ENCODE results near the gene OR1L6.

DNA sequence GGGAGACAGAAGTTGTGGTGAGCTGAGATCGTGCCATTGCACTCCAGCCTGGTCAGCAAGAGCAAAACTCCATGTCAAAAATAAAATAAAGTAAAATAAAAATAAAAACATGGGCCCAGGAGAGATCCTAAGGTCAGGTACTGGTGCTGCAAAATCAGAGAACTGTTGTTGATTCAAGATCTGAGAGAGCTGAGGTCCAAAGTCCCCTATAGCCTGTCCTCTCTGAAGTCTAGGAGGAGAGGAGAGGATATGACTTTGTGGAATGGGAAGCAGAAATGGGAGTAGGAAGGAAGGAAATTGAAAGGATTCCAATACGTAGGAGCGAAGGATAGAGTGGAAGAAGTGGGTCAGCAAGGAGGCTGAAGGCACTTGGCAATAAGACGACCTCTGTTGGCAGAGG, 22.9 kb upstream of the OR1L6 start:
- TF ChIP-seq POLR2A (IDR thresholded peaks at IDR 0.05) (no peak), CTCF (IDR thresholded peaks at IDR 0.05) (no peak), EP300 (IDR thresholded peaks at IDR 0.05) (no peak), POLR2AphosphoS5 (IDR thresholded peaks at IDR 0.05) (no peak)
